Mononuclear cell (primary cell): ENCODE results near the gene CEP76. TPM values are rescaled to one million over a fixed set of nuclear protein-coding genes. Genes with fewer than 3 reads are reported as not detected.
A peak's percentile ranks its signal among the peaks of the same experiment; 100 is the strongest.

Source experiments
- H3K27me3 ChIP-seq: 2 replicates; pipeline ENCODE4 v1.6.0; 2011; ENCODE audit warnings: low read length, control low read depth; ENCODE audit not compliant: insufficient read depth
- H3K4me1 ChIP-seq: 2 replicates; pipeline ENCODE4 v1.5.1; 2011; ENCODE audit warnings: mild to moderate bottlenecking, low read length, control low read depth; ENCODE audit not compliant: insufficient read depth
- H3K4me3 ChIP-seq: 2 replicates; pipeline ENCODE4 v1.5.1; 2011; ENCODE audit warnings: mild to moderate bottlenecking, low read length, moderate library complexity
- H3K9me3 ChIP-seq: 2 replicates; pipeline ENCODE4 v1.5.1; 2011; ENCODE audit warnings: low read depth, mild to moderate bottlenecking, control low read depth, low read length
- total RNA-seq: library from RNA; depleted of rRNA; stranded (reverse); fragments of >200 nt; gene quantifications from one replicate; pipeline ENCODE4 v1.2.3, GENCODE V29; 2012

The CEP76 gene, protein sequence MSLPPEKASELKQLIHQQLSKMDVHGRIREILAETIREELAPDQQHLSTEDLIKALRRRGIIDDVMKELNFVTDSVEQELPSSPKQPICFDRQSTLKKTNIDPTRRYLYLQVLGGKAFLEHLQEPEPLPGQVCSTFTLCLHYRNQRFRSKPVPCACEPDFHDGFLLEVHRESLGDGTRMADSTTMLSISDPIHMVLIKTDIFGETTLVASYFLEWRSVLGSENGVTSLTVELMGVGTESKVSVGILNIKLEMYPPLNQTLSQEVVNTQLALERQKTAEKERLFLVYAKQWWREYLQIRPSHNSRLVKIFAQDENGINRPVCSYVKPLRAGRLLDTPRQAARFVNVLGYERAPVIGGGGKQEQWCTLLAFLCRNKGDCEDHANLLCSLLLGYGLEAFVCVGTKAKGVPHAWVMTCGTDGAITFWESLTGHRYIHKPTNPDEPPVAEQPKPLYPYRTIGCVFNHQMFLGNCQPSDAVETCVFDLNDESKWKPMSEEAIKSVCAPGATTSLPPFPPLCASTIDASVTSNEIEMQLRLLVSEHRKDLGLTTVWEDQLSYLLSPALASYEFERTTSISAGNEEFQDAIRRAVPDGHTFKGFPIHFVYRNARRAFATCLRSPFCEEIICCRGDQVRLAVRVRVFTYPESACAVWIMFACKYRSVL
- total RNA-seq: 9.6 TPM

- Histone ChIP-seq H3K4me1 (peaks cover 28% of the 10 kb centered on the region), H3K4me3 (peak within 1 kb of the TSS; percentile 84), H3K9me3 (no peaks in the 10 kb centered on the region)
These were observed at the start of gene CEP76, which contains the start of gene PSMG2 for GRCh38 chr18:12702221-12703095. Gene CEP76, minus strand, starts transcription at chr18:12702723. Its CDS starts 175 bp downstream, at chr18:12702548. Gene PSMG2, plus strand, starts transcription at chr18:12703042. Its CDS starts 66 bp downstream, at chr18:12703108.

GRCh38 chr18:12751891-12752290 lies 49.4 kb upstream of the CEP76 start:
- H3K4me1 ChIP-seq: no peaks in the 10 kb centered on the region
- H3K9me3 ChIP-seq: no peaks in the 10 kb centered on the region
- no peaks in the 10 kb centered on the region for H3K27me3 ChIP-seq
- no peak overlapping the region for H3K4me3 ChIP-seq

More at GRCh38 chr18:12702221-12703095, at the start of gene CEP76, which contains the start of gene PSMG2:
- no peaks in the 10 kb centered on the region for H3K27me3 ChIP-seq

- Histone ChIP-seq H3K4me1 (no peaks in the 10 kb centered on the region), H3K4me3 (no peak overlapping the region), H3K27me3 (no peaks in the 10 kb centered on the region), H3K9me3 (no peaks in the 10 kb centered on the region)
These were observed 49.0 kb upstream of the CEP76 start for GRCh38 chr18:12751503-12751884.

GRCh38 chr18:12750715-12751502 lies 48.4 kb upstream of the CEP76 start:
- no peaks in the 10 kb centered on the region for H3K4me1 ChIP-seq
- no peak overlapping the region for H3K4me3 ChIP-seq
- no peaks in the 10 kb centered on the region for H3K27me3 ChIP-seq
- no peaks in the 10 kb centered on the region for H3K9me3 ChIP-seq

DNA sequence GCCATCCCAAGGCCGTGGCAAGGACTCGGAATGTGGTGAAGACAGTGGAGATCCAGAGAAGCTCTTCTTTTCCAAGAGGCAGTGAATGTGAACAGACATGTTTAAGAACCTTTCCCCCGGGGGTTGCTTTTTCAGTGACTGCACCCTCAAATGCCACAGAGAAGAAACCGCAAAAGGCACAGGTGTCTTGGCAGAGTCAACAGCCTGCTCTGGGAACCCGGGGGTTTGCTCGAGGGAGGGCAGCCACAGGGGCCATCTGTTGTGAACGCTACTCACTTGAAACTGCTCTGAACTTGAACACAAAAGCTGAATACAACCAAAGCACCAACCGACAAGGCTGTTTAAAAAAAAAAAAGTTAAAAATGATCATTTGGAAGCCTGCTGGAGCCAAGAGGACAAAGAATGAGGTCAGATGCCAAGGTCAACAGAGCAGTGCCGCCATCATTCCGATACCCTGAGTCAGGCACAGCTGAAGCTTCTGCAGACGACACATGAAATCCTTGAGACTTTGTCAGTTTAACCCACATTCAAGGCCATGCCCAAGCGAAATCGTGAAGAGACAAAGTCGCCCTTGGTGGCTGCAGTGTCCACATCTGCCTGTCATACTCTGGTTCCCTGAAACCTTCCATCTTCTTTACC lies 47.7 kb upstream of the CEP76 start:
- no peaks in the 10 kb centered on the region for H3K27me3 ChIP-seq
- H3K4me1 ChIP-seq: no peaks in the 10 kb centered on the region
- H3K4me3 ChIP-seq: no peak overlapping the region
- H3K9me3 ChIP-seq: no peaks in the 10 kb centered on the region

DNA sequence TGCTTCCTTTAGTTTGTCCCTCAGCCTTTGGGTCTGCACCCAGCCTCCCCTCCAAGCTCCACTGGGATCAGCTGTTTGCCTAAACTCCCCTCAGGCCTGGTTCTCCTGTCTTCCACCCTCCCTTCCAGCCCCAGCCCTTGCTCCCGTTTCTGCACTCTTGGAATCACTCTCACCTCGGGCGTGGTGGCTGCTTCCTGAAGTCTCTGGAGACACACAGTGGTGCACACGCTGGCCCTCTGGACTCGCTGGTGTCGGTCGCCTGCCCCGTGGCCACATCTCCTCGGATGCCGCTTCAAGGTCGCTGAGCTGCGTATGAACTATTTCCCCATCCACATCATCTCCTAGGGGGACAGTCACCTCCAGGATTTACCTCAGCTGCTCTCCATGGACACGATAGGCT lies 46.6 kb upstream of the CEP76 start:
- Histone ChIP-seq H3K27me3 (no peaks in the 10 kb centered on the region), H3K4me1 (no peaks in the 10 kb centered on the region), H3K9me3 (no peaks in the 10 kb centered on the region), H3K4me3 (no peak overlapping the region)

- Histone ChIP-seq H3K4me3 (no peak overlapping the region), H3K27me3 (no peaks in the 10 kb centered on the region), H3K9me3 (no peaks in the 10 kb centered on the region), H3K4me1 (no peaks in the 10 kb centered on the region)
These were observed 46.1 kb upstream of the CEP76 start for GRCh38 chr18:12748671-12749070.

- Histone ChIP-seq H3K4me1 (no peaks in the 10 kb centered on the region), H3K9me3 (no peaks in the 10 kb centered on the region), H3K4me3 (no peak overlapping the region), H3K27me3 (no peaks in the 10 kb centered on the region)
These were observed 45.2 kb upstream of the CEP76 start for GRCh38 chr18:12747530-12748315.

- no peaks in the 10 kb centered on the region for H3K27me3 ChIP-seq
These were observed 42.7 kb upstream of the CEP76 start for GRCh38 chr18:12745095-12745795.

GRCh38 chr18:12744103-12744502 lies 41.6 kb upstream of the CEP76 start:
- Histone ChIP-seq H3K4me3 (no peak overlapping the region), H3K27me3 (no peaks in the 10 kb centered on the region), H3K9me3 (no peaks in the 10 kb centered on the region), H3K4me1 (no peaks in the 10 kb centered on the region)

More at GRCh38 chr18:12745095-12745795, 42.7 kb upstream of the CEP76 start:
- no peaks in the 10 kb centered on the region for H3K9me3 ChIP-seq
- H3K4me3 ChIP-seq: no peak overlapping the region
- no peaks in the 10 kb centered on the region for H3K4me1 ChIP-seq

DNA sequence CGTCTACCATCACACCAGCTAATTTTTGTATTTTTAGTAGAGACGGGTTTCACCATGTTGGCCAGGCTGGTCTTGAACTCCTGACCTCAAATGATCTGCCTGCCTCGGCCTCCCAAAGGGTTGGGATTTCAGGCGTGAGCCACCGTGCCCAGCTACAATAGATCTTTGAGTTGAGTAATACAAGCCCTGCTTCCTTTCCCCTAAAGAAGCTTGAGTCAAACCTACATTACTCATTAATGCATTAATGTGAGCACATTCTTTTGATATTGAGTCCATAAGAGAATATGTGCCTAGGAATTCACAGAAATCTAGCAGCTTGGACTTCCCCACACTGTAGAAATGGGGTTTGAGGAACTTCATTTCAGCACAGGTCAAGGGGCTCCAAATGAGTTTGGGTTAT lies 39.9 kb upstream of the CEP76 start:
- H3K9me3 ChIP-seq: no peaks in the 10 kb centered on the region
- no peaks in the 10 kb centered on the region for H3K27me3 ChIP-seq
- H3K4me3 ChIP-seq: no peak overlapping the region
- no peaks in the 10 kb centered on the region for H3K4me1 ChIP-seq

GRCh38 chr18:12741351-12741750 lies 38.8 kb upstream of the CEP76 start:
- H3K4me1 ChIP-seq: no peaks in the 10 kb centered on the region
- no peaks in the 10 kb centered on the region for H3K27me3 ChIP-seq
- no peak overlapping the region for H3K4me3 ChIP-seq
- H3K9me3 ChIP-seq: no peaks in the 10 kb centered on the region
